Activated CD8-positive, alpha-beta memory T cell treated with anti-CD3 and anti-CD28 coated beads for 1 hour (primary cell): Measurements from ENCODE around the gene MAN2B1.
"Not testable (repeated sequence)": the region's sequence is repeated elsewhere in the genome, so short reads cannot be mapped to it uniquely, and the experiment has no call there.

Experiments used
- DNase-seq, 2 donors: peaks; one replicate each; pipeline ENCODE4 v3.0.0-alpha.2; 2020; ENCODE audit warnings: low read depth in 1 of 2; ENCODE audit errors: extremely low read depth in 1 of 2

Gene MAN2B1

DNA sequence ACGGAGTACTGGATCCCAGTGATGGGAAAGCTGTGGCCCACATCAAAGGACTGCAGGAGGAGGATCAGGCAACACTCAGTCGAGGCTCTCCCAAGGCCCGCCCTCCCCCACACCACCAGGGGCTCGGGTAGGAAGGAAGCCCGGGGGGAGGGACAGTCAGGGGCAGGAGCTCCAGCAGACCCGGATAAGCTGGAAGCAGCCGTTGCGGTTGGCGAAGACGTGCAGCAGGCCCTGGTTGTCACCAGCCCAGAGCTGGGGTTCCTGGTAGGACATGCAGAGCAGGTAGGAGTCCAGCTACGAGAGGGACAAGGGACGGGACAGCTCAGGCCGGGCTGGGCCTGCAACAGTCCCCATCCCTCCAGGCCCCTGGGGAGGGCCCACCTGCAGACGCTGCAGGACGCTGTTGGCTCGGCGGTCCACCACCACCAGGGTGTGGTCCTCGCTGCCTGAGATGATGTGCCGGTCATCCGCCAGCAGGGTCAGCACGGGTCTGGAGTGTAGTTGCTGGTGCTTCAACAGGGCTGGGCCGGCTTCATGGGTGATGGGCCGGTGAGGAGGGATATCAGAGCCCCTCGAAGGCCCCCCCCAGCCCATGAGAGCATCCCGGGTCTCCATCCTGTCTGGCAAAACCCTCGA, 23.2 kb upstream of the MAN2B1 start:
- no peak for DNase-seq

DNA sequence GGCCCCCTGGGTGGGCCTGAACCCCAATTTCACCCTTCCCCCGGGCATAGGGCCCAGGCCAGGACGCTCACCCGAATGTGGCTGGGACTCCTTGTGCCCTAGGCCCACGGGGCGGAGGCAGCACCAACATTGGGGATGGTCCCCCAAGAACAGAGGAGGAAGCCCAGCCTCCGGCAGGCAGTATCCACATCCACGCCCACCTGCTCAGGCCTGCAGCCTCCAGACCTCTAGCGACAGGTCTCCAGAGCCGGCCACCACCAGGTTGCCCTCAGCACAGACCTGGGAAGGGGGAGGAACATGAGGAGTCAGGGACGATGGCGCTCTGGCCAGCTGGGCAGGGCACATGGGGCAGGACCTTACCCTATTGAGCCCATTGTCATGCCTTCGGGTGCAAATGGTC, 22.5 kb upstream of the MAN2B1 start:
- DNase-seq: no peak

DNA sequence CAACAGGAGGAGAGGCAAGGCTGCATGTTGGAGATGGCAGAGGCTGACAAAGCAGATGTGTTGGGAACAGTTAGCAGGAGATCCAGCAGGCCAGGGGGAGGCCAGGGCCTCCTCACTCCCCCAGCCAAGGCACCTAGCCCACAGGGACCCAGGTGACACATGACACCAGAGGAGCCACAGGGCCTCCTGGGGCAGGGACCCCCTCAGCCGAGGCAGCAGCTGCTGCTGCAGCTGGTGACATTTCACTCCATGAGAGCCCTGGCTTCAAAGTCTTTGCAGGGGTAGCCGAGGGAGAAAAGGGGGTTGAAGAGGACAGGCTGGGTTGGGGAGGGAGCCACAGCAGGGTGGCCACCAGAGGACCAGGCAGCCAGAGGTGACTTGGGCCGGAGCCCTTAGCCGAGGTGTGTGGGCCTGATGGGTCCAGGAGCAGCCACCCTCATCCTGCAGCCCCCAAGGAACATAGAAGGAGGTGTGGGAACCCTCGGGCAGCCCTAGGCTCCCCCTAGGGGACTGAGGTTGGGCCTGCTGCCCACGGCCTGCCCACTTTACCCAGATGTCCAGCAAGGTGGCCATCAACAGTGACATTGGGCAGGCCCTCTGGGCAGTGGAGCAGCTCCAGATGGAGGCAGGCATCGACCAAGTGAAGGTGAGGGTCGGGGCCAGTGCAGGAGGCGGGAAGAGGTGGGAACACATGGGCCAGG, 21.1 kb upstream of the MAN2B1 start, which contains the start of gene GNG14:
GNG14 (plus strand) TSS at position 503 of the 701 bp plus-strand sequence; CDS start at position 554, 51 bp downstream.
- DNase-seq: no peak

DNA sequence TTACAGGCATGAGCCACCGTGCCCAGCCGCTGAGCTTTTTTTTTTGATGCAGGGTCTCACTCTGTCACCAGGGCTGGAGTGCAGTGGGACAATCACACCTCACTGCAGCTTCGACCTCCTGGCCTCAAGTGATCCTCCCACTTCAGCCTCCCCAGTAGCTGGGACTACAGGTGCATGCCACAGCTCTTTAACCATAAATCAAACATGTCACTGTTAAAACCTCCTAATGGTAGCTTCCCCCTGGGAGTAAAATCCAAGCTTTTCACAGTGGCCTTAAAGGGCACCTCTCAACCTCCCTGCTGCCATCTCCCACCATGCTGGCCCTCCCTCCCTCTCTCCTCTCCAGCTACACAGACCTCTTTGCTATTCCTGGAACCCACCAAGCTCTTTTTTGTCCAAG, 19.3 kb upstream of the MAN2B1 start:
- no peak for DNase-seq

DNA sequence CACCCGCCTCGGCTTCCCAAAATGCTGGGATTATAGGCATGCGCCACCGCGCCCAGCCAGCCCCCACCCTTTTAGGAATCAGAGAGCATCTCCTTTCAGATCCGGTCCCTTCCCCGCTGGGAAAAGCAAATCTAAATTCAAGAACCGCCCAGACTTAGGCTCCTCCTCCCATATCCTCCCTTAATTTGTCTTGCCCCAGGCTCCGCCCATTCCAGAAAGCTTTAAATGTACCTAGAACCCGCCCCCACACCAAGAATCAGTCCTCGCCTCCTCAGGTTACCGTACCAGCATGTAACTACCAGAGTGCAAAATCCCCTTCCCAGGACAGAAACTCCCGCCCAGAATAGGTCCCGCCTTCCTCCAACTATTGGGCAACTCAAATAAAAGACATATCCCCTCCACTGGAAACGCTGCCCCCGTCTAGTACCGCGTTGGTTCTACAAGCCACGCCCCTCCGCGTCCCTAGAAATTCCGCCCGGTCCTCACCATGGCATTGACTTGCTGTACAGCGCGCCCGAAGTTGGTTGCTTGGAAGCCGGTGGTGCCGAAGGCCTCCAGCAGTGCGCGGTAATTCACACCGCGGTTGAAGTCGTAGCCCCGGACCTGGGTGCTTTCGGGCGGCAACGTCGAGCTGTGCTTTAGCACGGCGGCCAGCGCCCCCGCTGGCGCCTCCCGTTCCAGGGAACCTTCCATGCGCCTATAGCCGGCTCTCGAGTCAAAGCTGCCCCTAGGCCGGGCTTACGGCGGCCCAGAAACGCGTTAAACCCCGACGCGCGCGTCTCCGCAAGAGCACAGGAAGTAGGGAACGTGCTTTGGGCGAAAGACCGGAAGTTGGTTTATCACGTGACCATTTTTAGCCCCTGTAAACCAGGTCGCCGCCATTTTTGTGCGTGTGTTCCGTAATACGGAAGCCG, 14.8 kb upstream of the MAN2B1 start, which contains the start of gene DHPS:
DHPS (minus strand) TSS at position 807 of the 914 bp plus-strand sequence; CDS start at position 693, 114 bp downstream.
- DNase-seq: peak; percentile 72 to 86

GRCh38 chr19:12680034-12680433, 13.5 kb upstream of the MAN2B1 start:
- no peak for DNase-seq

DNA sequence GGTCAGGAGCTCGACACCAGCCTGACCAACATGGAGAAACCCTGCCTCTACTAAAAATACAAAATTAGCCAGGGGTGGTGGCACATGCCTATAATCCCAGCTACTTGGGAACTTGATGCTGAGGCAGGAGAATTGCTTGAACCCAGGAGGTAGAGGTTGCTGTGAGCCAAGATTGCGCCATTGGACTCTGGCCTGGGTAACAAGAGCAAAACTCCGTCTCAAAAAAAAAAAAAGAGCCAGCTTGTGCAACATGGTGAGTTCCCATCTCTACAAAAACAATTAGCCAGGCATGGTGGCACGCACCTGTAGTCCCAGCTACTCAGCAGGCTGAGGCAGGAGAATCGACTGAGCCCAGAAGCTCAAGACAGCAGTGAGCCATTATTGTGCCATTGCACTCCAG, 11.5 kb upstream of the MAN2B1 start:
- not testable (repeated sequence) for DNase-seq

- no peak for DNase-seq
Observed at GRCh38 chr19:12676928-12677327, 10.4 kb upstream of the MAN2B1 start.

- DNase-seq: peak; percentile 58 to 80
Observed at GRCh38 chr19:12676384-12676792, 9.8 kb upstream of the MAN2B1 start.

GRCh38 chr19:12675940-12676339, 9.4 kb upstream of the MAN2B1 start:
- DNase-seq: no peak

GRCh38 chr19:12675399-12675798, 8.9 kb upstream of the MAN2B1 start:
- DNase-seq: no peak

DNA sequence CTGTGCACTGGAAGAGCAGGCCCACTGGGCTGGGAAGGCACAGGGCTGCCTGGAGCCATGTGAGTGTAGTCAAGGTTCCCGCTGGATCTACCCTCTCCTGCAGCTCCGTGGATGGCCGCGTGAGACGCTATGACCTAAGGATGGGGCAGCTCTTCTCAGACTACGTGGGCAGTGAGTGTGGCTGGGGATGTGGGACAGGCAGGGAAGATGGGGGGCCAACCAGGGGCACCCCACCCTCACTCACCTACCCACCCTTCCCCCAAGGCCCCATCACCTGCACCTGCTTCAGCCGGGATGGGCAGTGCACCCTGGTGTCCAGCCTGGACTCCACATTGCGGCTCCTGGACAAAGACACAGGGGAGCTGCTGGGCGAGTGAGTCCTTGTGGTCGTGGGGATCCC, 6.2 kb upstream of the MAN2B1 start:
- DNase-seq: no peak

GRCh38 chr19:12670159-12670928, 3.8 kb upstream of the MAN2B1 start:
- no peak for DNase-seq

- peak; percentile 44 to 60 for DNase-seq
Observed at GRCh38 chr19:12669270-12670158, 3.0 kb upstream of the MAN2B1 start.

GRCh38 chr19:12668932-12669269, 2.4 kb upstream of the MAN2B1 start:
- peak; percentile 40 to 44 for DNase-seq

DNA sequence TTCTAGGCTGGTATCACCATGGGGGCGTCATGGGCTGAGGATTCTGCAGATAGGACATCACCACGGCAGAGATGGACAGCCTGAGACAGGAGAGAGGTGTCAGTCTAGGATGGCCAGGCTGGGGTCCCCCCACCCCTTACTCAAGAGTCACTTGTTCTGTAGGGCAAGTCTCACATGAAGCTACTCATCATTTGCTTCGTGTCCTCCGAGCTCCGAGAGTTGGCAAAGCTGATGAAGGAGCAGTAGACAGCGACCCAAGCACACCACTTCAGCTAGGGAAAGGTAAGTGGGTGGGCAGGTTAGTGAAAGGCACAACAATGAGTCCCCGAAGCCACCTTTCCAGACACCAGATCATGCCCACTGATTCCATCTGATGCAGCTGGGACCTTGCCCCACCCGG, 1.8 kb upstream of the MAN2B1 start:
- no peak for DNase-seq

DNA sequence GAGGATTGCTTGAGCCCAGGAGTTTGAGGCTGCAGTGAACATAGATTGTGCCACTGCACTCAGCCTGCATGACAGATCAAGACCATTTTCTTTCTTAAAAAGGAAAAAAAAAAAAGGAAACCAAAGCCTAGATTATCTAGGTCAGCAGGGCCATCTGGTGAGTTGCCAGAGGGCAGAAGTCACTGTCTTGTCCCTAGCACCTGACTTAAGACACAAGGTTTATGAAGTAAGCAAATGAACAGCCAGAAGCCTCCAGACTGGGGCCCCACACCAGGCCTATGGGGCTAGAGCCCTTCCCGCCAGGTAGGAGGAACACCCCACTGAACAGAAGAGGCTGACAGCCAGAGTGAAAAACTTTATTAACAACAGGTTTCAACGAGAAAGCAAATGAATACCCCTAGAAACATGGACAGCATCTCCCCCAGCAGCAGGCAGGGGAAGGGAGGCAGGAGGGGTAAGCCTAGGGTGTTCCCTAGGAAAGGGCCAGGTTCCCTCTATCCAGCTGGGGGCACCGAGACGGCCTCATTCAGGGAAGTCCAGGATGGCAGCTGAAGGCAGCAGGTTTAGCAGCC, 1.3 kb upstream of the MAN2B1 start:
- no peak for DNase-seq

GRCh38 chr19:12665671-12666264, 774 bp downstream of the MAN2B1 start:
- no peak for DNase-seq

GRCh38 chr19:12665281-12665573, 1.3 kb downstream of the MAN2B1 start:
- no peak for DNase-seq
